Measurements from ENCODE around the gene SLC6A4. TPM values are rescaled to one million over a fixed set of nuclear protein-coding genes. Genes with fewer than 3 reads are reported as not detected.
"Not testable (repeated sequence)": the region's sequence is repeated elsewhere in the genome, so short reads cannot be mapped to it uniquely, and the experiment has no call there.

Gene SLC6A4
- total and polyA plus RNA-seq, 2 experiments from 2014 or later: 0.06 to 0.14 TPM

DNA sequence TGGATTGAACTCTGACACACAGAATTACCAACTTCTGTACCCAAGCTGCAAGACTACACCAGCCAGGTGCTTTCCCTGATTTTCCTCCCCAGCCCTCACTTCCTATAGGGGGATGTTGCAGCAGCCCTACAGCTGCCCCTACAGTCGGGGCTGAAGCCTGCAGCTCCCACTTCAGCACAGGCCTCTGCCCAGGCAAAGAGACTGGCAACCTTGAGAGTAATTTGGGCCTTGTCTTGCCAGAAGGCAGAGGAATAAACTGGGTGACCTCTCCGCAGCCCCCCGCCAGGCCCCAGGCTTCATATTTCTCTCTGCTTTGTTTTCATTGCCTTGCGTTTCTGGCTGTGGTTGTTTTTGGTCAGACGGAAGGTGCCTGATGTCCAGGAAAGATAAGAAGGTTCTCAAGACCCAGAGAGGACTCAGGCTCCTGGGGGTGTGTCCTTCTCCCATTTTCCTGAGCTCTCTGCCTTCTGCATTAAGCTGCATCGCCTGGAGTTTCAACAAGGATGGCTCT is 32.0 kb downstream of the SLC6A4 start:
- peak overlapping the region; percentile 52 for H2AFZ ChIP-seq
- peak; percentile 99 for ATAC-seq

DNA sequence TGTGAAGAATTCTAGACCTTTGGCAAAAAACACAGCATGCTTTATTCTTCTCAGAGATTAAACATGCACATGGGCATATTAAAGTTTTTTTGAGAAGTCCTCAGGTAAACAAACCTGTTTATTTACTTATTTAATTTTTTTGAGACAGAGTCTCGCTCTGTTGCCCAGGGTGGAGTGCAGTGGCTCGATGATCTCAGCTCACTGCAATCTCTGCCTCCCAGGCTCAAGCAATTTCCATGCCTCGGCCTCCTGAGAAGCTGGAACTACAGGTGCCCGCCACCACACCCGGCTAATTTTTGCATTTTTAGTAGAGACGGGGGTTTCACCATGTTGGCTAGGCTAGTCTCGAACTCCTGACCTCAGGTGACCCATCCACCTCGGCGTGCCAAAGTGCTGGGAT is 34.8 kb downstream of the SLC6A4 start:
- not testable (repeated sequence) for H3K4me3 ChIP-seq; H3K4me2 ChIP-seq; H4K20me1 ChIP-seq (replicated peaks; ENCODE audit: insufficient read depth); H3K27ac ChIP-seq (ENCODE audit: low read depth); H3F3A ChIP-seq (replicated peaks; ENCODE audit: low read depth); DNase-seq (ENCODE audit: low spot score); H3K27me3 ChIP-seq (ENCODE audit: insufficient read depth); H3K9me3 Mint-ChIP-seq; H3K4me3 Mint-ChIP-seq; H3K9me2 ChIP-seq (ENCODE audit: insufficient read depth); H3K4me1 ChIP-seq (ENCODE audit: insufficient read depth); H2AFZ ChIP-seq; H3K27me3 Mint-ChIP-seq (ENCODE audit: insufficient read depth, low read depth, poor library complexity); H3K36me3 Mint-ChIP-seq (ENCODE audit: low read depth); H3K27ac Mint-ChIP-seq; H3K4me1 Mint-ChIP-seq; ATAC-seq; H3K36me3 ChIP-seq (ENCODE audit: insufficient read depth); H3K79me2 ChIP-seq (replicated peaks; ENCODE audit: insufficient read depth)

More for the DNA sequence above, 32.0 kb downstream of the SLC6A4 start:
- no peaks in the 10 kb centered on the region for H3K36me3 Mint-ChIP-seq (ENCODE audit: low read depth)
- Histone ChIP-seq H4K20me1 (replicated peaks; ENCODE audit: insufficient read depth) (no peaks in the 10 kb centered on the region), H3K27ac (ENCODE audit: low read depth) (no peak overlapping the region), H3K27me3 (ENCODE audit: insufficient read depth) (no peaks in the 10 kb centered on the region), H3K4me1 (ENCODE audit: insufficient read depth) (no peaks in the 10 kb centered on the region), H3F3A (replicated peaks; ENCODE audit: low read depth) (no peaks in the 10 kb centered on the region), H3K36me3 (ENCODE audit: insufficient read depth) (no peaks in the 10 kb centered on the region), H3K9me2 (ENCODE audit: insufficient read depth) (no peaks in the 10 kb centered on the region), H3K79me2 (replicated peaks; ENCODE audit: insufficient read depth) (no peaks in the 10 kb centered on the region), H3K4me3 (no peak overlapping the region), H3K4me2 (no peak overlapping the region)
- peaks cover 7% of the 10 kb centered on the region for H3K27me3 Mint-ChIP-seq (ENCODE audit: insufficient read depth, low read depth, poor library complexity)
- peaks cover 4% of the 10 kb centered on the region; the same call in 1 of the 3 replicates for H3K4me1 Mint-ChIP-seq
- no peak overlapping the region for H3K4me3 Mint-ChIP-seq
- peak; percentile 68 for DNase-seq (ENCODE audit: low spot score)
- TF ChIP-seq ZNF331 (CRISPR knock-in tag; IDR thresholded peaks at IDR 0.05; ENCODE audit: low read depth) (no peak), POLR2AphosphoS5 (IDR thresholded peaks at IDR 0.05; ENCODE audit: low read depth) (no peak)
- TF ChIP-seq, protein P1, sequence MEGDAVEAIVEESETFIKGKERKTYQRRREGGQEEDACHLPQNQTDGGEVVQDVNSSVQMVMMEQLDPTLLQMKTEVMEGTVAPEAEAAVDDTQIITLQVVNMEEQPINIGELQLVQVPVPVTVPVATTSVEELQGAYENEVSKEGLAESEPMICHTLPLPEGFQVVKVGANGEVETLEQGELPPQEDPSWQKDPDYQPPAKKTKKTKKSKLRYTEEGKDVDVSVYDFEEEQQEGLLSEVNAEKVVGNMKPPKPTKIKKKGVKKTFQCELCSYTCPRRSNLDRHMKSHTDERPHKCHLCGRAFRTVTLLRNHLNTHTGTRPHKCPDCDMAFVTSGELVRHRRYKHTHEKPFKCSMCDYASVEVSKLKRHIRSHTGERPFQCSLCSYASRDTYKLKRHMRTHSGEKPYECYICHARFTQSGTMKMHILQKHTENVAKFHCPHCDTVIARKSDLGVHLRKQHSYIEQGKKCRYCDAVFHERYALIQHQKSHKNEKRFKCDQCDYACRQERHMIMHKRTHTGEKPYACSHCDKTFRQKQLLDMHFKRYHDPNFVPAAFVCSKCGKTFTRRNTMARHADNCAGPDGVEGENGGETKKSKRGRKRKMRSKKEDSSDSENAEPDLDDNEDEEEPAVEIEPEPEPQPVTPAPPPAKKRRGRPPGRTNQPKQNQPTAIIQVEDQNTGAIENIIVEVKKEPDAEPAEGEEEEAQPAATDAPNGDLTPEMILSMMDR (conservative IDR thresholded peaks at IDR 0.05; ENCODE audit: low read depth in 2 of 2): peak; percentile 42 to 53
- H3K27ac Mint-ChIP-seq: no peak overlapping the region; the same call in 1 of the 2 replicates
- H3K9me3 Mint-ChIP-seq: no peaks in the 10 kb centered on the region

DNA sequence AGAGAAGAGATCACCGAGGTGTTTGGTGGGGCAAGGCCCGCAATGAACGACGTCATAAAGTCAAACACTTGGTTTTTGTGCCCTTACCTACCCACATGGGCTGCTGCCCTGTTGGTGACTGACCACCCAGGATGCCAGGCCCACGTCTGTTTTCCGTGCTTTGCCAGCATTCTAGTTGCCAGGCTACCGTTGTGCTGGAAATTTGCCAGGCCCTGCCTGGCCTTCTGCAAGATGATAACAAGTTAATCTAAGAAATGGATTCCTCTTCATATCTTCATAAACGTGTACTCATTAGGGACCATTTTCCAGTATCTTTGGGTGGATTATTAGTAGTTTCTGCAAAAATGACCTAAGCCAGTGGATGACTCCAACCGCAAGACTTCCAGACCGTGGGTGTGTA is 35.4 kb downstream of the SLC6A4 start:
- Histone ChIP-seq H3K4me1 (ENCODE audit: insufficient read depth) (no peaks in the 10 kb centered on the region), H3K36me3 (ENCODE audit: insufficient read depth) (no peaks in the 10 kb centered on the region), H3K27me3 (ENCODE audit: insufficient read depth) (no peaks in the 10 kb centered on the region), H3K27ac (ENCODE audit: low read depth) (no peak overlapping the region), H2AFZ (no peak overlapping the region), H3K9me2 (ENCODE audit: insufficient read depth) (no peaks in the 10 kb centered on the region), H3K4me2 (no peak overlapping the region), H3K4me3 (no peak overlapping the region), H3K79me2 (replicated peaks; ENCODE audit: insufficient read depth) (no peaks in the 10 kb centered on the region), H4K20me1 (replicated peaks; ENCODE audit: insufficient read depth) (no peaks in the 10 kb centered on the region), H3F3A (replicated peaks; ENCODE audit: low read depth) (no peaks in the 10 kb centered on the region)
- H3K36me3 Mint-ChIP-seq (ENCODE audit: low read depth): no peaks in the 10 kb centered on the region
- no peak for DNase-seq (ENCODE audit: low spot score)
- H3K27me3 Mint-ChIP-seq (ENCODE audit: insufficient read depth, low read depth, poor library complexity): peaks cover 7% of the 10 kb centered on the region
- ATAC-seq: no peak
- no peak overlapping the region for H3K4me3 Mint-ChIP-seq
- H3K9me3 Mint-ChIP-seq: no peaks in the 10 kb centered on the region
- no peak overlapping the region for H3K27ac Mint-ChIP-seq
- H3K4me1 Mint-ChIP-seq: peaks cover 4% of the 10 kb centered on the region; the same call in 1 of the 3 replicates
- TF ChIP-seq ZNF331 (CRISPR knock-in tag; IDR thresholded peaks at IDR 0.05; ENCODE audit: low read depth) (no peak), EZH2phosphoT487 (IDR thresholded peaks at IDR 0.05; ENCODE audit: unreplicated experiment) (no peak), EZH2 (IDR thresholded peaks at IDR 0.05; ENCODE audit: low read depth, unreplicated experiment) (no peak)
- TF ChIP-seq, protein P2, sequence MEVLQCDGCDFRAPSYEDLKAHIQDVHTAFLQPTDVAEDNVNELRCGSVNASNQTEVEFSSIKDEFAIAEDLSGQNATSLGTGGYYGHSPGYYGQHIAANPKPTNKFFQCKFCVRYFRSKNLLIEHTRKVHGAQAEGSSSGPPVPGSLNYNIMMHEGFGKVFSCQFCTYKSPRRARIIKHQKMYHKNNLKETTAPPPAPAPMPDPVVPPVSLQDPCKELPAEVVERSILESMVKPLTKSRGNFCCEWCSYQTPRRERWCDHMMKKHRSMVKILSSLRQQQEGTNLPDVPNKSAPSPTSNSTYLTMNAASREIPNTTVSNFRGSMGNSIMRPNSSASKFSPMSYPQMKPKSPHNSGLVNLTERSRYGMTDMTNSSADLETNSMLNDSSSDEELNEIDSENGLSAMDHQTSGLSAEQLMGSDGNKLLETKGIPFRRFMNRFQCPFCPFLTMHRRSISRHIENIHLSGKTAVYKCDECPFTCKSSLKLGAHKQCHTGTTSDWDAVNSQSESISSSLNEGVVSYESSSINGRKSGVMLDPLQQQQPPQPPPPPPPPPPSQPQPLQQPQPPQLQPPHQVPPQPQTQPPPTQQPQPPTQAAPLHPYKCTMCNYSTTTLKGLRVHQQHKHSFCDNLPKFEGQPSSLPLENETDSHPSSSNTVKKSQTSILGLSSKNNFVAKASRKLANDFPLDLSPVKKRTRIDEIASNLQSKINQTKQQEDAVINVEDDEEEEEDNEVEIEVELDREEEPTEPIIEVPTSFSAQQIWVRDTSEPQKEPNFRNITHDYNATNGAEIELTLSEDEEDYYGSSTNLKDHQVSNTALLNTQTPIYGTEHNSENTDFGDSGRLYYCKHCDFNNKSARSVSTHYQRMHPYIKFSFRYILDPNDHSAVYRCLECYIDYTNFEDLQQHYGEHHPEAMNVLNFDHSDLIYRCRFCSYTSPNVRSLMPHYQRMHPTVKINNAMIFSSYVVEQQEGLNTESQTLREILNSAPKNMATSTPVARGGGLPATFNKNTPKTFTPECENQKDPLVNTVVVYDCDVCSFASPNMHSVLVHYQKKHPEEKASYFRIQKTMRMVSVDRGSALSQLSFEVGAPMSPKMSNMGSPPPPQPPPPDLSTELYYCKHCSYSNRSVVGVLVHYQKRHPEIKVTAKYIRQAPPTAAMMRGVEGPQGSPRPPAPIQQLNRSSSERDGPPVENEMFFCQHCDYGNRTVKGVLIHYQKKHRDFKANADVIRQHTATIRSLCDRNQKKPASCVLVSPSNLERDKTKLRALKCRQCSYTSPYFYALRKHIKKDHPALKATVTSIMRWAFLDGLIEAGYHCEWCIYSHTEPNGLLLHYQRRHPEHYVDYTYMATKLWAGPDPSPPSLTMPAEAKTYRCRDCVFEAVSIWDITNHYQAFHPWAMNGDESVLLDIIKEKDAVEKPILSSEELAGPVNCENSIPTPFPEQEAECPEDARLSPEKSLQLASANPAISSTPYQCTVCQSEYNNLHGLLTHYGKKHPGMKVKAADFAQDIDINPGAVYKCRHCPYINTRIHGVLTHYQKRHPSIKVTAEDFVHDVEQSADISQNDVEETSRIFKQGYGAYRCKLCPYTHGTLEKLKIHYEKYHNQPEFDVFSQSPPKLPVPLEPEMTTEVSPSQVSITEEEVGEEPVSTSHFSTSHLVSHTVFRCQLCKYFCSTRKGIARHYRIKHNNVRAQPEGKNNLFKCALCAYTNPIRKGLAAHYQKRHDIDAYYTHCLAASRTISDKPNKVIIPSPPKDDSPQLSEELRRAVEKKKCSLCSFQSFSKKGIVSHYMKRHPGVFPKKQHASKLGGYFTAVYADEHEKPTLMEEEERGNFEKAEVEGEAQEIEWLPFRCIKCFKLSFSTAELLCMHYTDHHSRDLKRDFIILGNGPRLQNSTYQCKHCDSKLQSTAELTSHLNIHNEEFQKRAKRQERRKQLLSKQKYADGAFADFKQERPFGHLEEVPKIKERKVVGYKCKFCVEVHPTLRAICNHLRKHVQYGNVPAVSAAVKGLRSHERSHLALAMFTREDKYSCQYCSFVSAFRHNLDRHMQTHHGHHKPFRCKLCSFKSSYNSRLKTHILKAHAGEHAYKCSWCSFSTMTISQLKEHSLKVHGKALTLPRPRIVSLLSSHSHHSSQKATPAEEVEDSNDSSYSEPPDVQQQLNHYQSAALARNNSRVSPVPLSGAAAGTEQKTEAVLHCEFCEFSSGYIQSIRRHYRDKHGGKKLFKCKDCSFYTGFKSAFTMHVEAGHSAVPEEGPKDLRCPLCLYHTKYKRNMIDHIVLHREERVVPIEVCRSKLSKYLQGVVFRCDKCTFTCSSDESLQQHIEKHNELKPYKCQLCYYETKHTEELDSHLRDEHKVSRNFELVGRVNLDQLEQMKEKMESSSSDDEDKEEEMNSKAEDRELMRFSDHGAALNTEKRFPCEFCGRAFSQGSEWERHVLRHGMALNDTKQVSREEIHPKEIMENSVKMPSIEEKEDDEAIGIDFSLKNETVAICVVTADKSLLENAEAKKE (CRISPR knock-in tag; IDR thresholded peaks at IDR 0.05): no peak
- TF ChIP-seq, protein P3, sequence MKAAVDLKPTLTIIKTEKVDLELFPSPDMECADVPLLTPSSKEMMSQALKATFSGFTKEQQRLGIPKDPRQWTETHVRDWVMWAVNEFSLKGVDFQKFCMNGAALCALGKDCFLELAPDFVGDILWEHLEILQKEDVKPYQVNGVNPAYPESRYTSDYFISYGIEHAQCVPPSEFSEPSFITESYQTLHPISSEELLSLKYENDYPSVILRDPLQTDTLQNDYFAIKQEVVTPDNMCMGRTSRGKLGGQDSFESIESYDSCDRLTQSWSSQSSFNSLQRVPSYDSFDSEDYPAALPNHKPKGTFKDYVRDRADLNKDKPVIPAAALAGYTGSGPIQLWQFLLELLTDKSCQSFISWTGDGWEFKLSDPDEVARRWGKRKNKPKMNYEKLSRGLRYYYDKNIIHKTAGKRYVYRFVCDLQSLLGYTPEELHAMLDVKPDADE (IDR thresholded peaks at IDR 0.05): no peak
